Endodermal cell (in vitro differentiated cells): Measurements from ENCODE around the gene NAALADL2. TPM values are rescaled to one million over a fixed set of nuclear protein-coding genes. Genes with fewer than 3 reads are reported as not detected.

Experiments
- DNase-seq: peaks from one replicate; pipeline ENCODE4 v3.0.0-alpha.2; 2017
- H3K27ac ChIP-seq: 2 replicates; pipeline ENCODE4 v1.5.1; 2013; ENCODE audit warnings: mild to moderate bottlenecking, low read depth, low read length, moderate library complexity
- H3K27me3 ChIP-seq: 2 replicates; pipeline ENCODE4 v1.6.1; 2013; ENCODE audit warnings: mild to moderate bottlenecking, low read length, moderate library complexity; ENCODE audit not compliant: insufficient read depth, control insufficient read depth, poor library complexity, severe bottlenecking
- H3K36me3 ChIP-seq: 2 replicates; pipeline ENCODE4 v1.7.0; 2013; ENCODE audit warnings: mild to moderate bottlenecking, low read length, moderate library complexity; ENCODE audit not compliant: control insufficient read depth, insufficient read depth
- H3K4me1 ChIP-seq: one replicate; pipeline ENCODE4 v1.7.0; 2013; ENCODE audit warnings: low read length; ENCODE audit not compliant: control insufficient read depth, insufficient read depth
- H3K4me3 ChIP-seq: 2 replicates; pipeline ENCODE4 v1.5.1; 2013; ENCODE audit warnings: mild to moderate bottlenecking, low read length, moderate library complexity
- H3K9ac ChIP-seq: 2 replicates; pipeline ENCODE4 v1.6.1; 2013; ENCODE audit warnings: mild to moderate bottlenecking, low read length, moderate library complexity; ENCODE audit not compliant: poor library complexity, severe bottlenecking; ENCODE audit errors: extremely low read depth
- H3K9me3 ChIP-seq: 2 replicates; pipeline ENCODE4 v1.6.1; 2013; ENCODE audit warnings: mild to moderate bottlenecking, low read length, moderate library complexity; ENCODE audit not compliant: control insufficient read depth
- H3K27ac Mint-ChIP-seq: 2 replicates; pipeline ENCODE4 v1.8.0; 2020; ENCODE audit warnings: mixed read lengths
- H3K27me3 Mint-ChIP-seq: 2 replicates; pipeline ENCODE4 v1.8.0; 2021; ENCODE audit warnings: mild to moderate bottlenecking, mixed read lengths; ENCODE audit not compliant: insufficient read depth
- H3K36me3 Mint-ChIP-seq: 2 replicates; pipeline ENCODE4 v1.8.0; 2020; ENCODE audit warnings: low read depth, mixed read lengths
- H3K4me1 Mint-ChIP-seq: 2 replicates; pipeline ENCODE4 v1.8.0; 2020; ENCODE audit warnings: mixed read lengths
- H3K4me3 Mint-ChIP-seq: 2 replicates; pipeline ENCODE4 v1.8.0; 2020; ENCODE audit warnings: mild to moderate bottlenecking, moderate library complexity, mixed read lengths
- H3K9me3 Mint-ChIP-seq: 2 replicates; pipeline ENCODE4 v1.8.0; 2020; ENCODE audit warnings: mild to moderate bottlenecking, mixed read lengths
- WGBS, 2 experiments: methylation state at CpG; one replicate each; pipeline versions ENCODE4 v1.1.5 to v1.1.7; 2013; ENCODE audit warnings: missing lambda C conversion rate in 2 of 2, mixed read lengths in 1 of 2; ENCODE audit not compliant: insufficient coverage in 1 of 2, insufficient read length in 1 of 2; 5-methylcytosine and 5-hydroxymethylcytosine counted together
- total RNA-seq, 2 donors: library from RNA; stranded (reverse); fragmentation: NEBNext Ultra II Directional in 1 of 2; extraction: Animal tissue kit (Norgen Biotek cat#: 25700) in 1 of 2; gene quantifications; 2 replicates in 1 of 2; 3 replicates in 1 of 2; pipeline ENCODE4 v1.2.1, GENCODE V29; 2021
- TF ChIP-seq, protein P1 (sequence below): fragments of 200-600 bp; sonication (generic); conservative IDR thresholded peaks from 2 replicates; pipeline ENCODE4 v1.5.0; 2021; ENCODE audit warnings: antibody characterized with exemption, mild to moderate bottlenecking

Gene NAALADL2
- total RNA-seq, 2 donors from 2014 or later = 1.6 to 1.8 TPM

GRCh38 chr3:175233957-175234940 lies 375.1 kb downstream of the NAALADL2 start:
- Histone ChIP-seq H3K9ac (no peak overlapping the region), H3K9me3 (no peaks in the 10 kb centered on the region), H3K27me3 (no peaks in the 10 kb centered on the region), H3K4me1 (no peaks in the 10 kb centered on the region), H3K4me3 (no peak overlapping the region), H3K36me3 (no peaks in the 10 kb centered on the region), H3K27ac (no peak overlapping the region)
- H3K4me3 Mint-ChIP-seq = no peak overlapping the region
- no peak for DNase-seq
- TF ChIP-seq, protein P1, sequence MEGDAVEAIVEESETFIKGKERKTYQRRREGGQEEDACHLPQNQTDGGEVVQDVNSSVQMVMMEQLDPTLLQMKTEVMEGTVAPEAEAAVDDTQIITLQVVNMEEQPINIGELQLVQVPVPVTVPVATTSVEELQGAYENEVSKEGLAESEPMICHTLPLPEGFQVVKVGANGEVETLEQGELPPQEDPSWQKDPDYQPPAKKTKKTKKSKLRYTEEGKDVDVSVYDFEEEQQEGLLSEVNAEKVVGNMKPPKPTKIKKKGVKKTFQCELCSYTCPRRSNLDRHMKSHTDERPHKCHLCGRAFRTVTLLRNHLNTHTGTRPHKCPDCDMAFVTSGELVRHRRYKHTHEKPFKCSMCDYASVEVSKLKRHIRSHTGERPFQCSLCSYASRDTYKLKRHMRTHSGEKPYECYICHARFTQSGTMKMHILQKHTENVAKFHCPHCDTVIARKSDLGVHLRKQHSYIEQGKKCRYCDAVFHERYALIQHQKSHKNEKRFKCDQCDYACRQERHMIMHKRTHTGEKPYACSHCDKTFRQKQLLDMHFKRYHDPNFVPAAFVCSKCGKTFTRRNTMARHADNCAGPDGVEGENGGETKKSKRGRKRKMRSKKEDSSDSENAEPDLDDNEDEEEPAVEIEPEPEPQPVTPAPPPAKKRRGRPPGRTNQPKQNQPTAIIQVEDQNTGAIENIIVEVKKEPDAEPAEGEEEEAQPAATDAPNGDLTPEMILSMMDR = no peak
- H3K27me3 Mint-ChIP-seq = no peaks in the 10 kb centered on the region
- WGBS, 2 experiments = 90% methylated on average over 3 of the region's 3 CpGs; no CpG with 5 or more reads in 1 of the 2 experiments
- no peak overlapping the region for H3K27ac Mint-ChIP-seq
- H3K9me3 Mint-ChIP-seq = no peaks in the 10 kb centered on the region
- no peaks in the 10 kb centered on the region for H3K36me3 Mint-ChIP-seq
- H3K4me1 Mint-ChIP-seq = peaks cover 4% of the 10 kb centered on the region

DNA sequence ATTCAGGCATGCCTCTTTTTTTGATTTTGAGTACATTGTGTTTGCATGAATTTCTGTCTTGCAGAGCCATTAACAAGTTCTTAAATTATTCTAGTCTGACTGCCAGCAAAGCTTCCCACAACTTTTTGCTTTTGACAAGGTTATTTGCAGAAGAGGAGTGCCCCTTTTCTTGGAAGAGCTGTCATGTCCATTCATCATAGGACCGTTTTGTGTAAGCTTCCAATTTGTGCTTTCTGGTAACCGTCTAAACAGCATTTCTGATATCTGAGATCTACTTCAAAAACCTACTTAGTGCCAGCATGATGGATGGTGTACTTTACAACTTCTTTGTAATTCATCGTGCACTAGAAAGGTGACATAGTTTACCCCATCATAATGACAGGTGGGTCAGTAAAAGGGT lies 379.7 kb downstream of the NAALADL2 start:
- no peak overlapping the region for H3K4me3 Mint-ChIP-seq
- H3K9me3 ChIP-seq = no peaks in the 10 kb centered on the region
- H3K36me3 Mint-ChIP-seq = no peaks in the 10 kb centered on the region
- H3K4me3 ChIP-seq = no peak overlapping the region
- no peaks in the 10 kb centered on the region for H3K9me3 Mint-ChIP-seq
- H3K27me3 ChIP-seq = no peaks in the 10 kb centered on the region
- WGBS, 2 experiments = 79 to 91% methylated on average over 2 to 3 of the region's 3 CpGs
- no peak overlapping the region for H3K27ac ChIP-seq
- peaks cover under 1% of the 10 kb centered on the region for H3K27me3 Mint-ChIP-seq
- no peaks in the 10 kb centered on the region for H3K4me1 ChIP-seq
- TF ChIP-seq, protein P1 = no peak
- H3K36me3 ChIP-seq = no peaks in the 10 kb centered on the region
- no peak overlapping the region for H3K9ac ChIP-seq
- DNase-seq = no peak
- peaks cover 4% of the 10 kb centered on the region for H3K4me1 Mint-ChIP-seq
- H3K27ac Mint-ChIP-seq = no peak overlapping the region

GRCh38 chr3:175240921-175241320 lies 381.8 kb downstream of the NAALADL2 start:
- DNase-seq = no peak
- Histone ChIP-seq H3K4me3 (no peak overlapping the region), H3K9me3 (no peaks in the 10 kb centered on the region), H3K27ac (no peak overlapping the region), H3K36me3 (no peaks in the 10 kb centered on the region), H3K27me3 (no peaks in the 10 kb centered on the region), H3K4me1 (no peaks in the 10 kb centered on the region), H3K9ac (no peak overlapping the region)
- Mint-ChIP-seq H3K27ac (no peak overlapping the region), H3K4me3 (no peak overlapping the region), H3K27me3 (peaks cover 10% of the 10 kb centered on the region), H3K4me1 (peaks cover 8% of the 10 kb centered on the region), H3K9me3 (no peaks in the 10 kb centered on the region), H3K36me3 (no peaks in the 10 kb centered on the region)
- WGBS, 2 experiments = 90 to 95% methylated on average over 2 of the region's 2 CpGs
- TF ChIP-seq, protein P1 = no peak
